H1 (cell line): Measurements from ENCODE around the gene MRTFA.

ENCODE experiments used
- BCL11A ChIP-seq, 2 experiments: IDR thresholded peaks; one replicate each; pipeline ENCODE4 v1.6.1; 2011; ENCODE audit warnings: low read depth in 2 of 2, low read length in 2 of 2, mild to moderate bottlenecking in 2 of 2
- CREB1 ChIP-seq: IDR thresholded peaks from 2 replicates; pipeline ENCODE4 v1.6.1; 2012; ENCODE audit warnings: inconsistent platforms
- NANOG ChIP-seq: IDR thresholded peaks from 2 replicates; pipeline ENCODE4 v1.6.1; 2011; ENCODE audit warnings: low read length, low read depth, mild to moderate bottlenecking, inconsistent platforms; ENCODE audit not compliant: insufficient read depth, poor library complexity, severe bottlenecking
- NRF1 ChIP-seq: IDR thresholded peaks from 2 replicates; pipeline ENCODE4 v1.6.1; 2011; ENCODE audit warnings: mild to moderate bottlenecking, low read depth, low read length, improper control_type of control experiment
- POLR2A ChIP-seq, 2 experiments: IDR thresholded peaks; 1 replicate in 1 of 2; 2 replicates in 1 of 2; pipeline ENCODE4 v1.6.1; 2011; ENCODE audit warnings: low read depth in 2 of 2, low read length in 2 of 2, mild to moderate bottlenecking in 2 of 2; ENCODE audit errors: control extremely low read depth in 1 of 2
- SIN3A ChIP-seq, 2 experiments: IDR thresholded peaks in 1 of 2; conservative IDR thresholded peaks in 1 of 2; 2 replicates each; pipeline ENCODE4 v1.6.1; 2011 to 2012; ENCODE audit warnings: low read length in 2 of 2, improper control_type of control experiment in 1 of 2, low read depth in 1 of 2, mild to moderate bottlenecking in 1 of 2
- TCF12 ChIP-seq: IDR thresholded peaks from 2 replicates; pipeline ENCODE4 v1.6.1; 2011; ENCODE audit warnings: low read depth, mild to moderate bottlenecking, low read length
- YY1 ChIP-seq: IDR thresholded peaks from 2 replicates; pipeline ENCODE4 v1.6.1; 2011; ENCODE audit warnings: low read depth, mild to moderate bottlenecking, low read length
- TF ChIP-seq, protein P1 (sequence below), 3 experiments: IDR thresholded peaks; 1 replicate in 2 of 3; 2 replicates in 1 of 3; pipeline versions ENCODE4 v1.5.1 to v1.6.1; 2011; ENCODE audit warnings: low read length in 3 of 3, mild to moderate bottlenecking in 3 of 3, inconsistent platforms in 2 of 3, low read depth in 1 of 3, moderate library complexity in 1 of 3; ENCODE audit not compliant: insufficient read depth in 1 of 3; ENCODE audit errors: control extremely low read depth in 1 of 3
- TF ChIP-seq, protein P2 (sequence below): IDR thresholded peaks from 2 replicates; pipeline ENCODE4 v1.6.1; 2011; ENCODE audit warnings: low read depth, mild to moderate bottlenecking, low read length; ENCODE audit not compliant: insufficient read depth
- TF ChIP-seq, protein P3 (sequence below): IDR thresholded peaks from 2 replicates; pipeline ENCODE4 v1.6.1; 2012; ENCODE audit warnings: low read length, inconsistent platforms
- TF ChIP-seq, protein P4 (sequence below): IDR thresholded peaks from 2 replicates; pipeline ENCODE4 v1.6.1; 2011; ENCODE audit warnings: low read length, improper control_type of control experiment
- TF ChIP-seq, protein P5 (sequence below): IDR thresholded peaks from 2 replicates; pipeline ENCODE4 v1.6.1; 2012; ENCODE audit warnings: inconsistent platforms

DNA sequence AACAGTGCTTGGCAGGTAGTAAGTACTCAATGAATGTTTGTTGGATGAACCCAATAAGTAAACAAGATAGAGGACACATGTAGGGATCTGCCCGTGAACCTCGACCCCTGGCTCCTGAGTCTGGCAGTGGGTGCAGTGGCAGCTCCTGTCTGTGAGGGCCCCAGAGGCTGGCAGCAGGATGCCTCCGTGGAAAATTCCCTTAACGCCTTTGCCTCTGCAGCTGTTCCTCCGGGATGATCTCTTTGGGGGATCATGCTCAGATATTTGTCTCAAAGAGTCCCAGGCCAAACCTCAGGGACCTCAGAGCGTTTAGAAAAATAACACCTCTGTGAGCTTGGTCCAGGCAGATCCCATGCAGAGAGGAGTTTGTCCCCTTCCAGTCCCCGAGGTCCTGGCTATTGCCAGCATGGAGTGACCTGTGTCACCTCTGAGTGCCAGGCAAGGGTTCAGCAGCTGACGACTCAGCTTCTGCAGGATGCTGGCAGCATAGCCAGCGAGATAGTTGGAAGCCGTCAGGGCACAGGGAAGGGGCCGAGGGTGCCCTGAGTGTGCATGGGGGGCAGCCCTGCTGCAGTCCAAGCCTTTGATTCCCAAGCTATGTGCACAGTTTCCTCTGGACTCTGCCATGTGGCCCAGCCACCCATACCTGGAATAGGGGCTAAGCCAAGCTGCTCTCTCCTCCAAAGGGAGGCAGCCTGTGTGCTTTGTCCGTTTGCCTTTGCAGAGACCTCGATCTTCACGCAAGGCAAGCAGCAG lies 42.2 kb upstream of the MRTFA start:
- TF ChIP-seq POLR2A (IDR thresholded peaks at IDR 0.05; ENCODE audit: control extremely low read depth in 1 of 2, low read depth in 2 of 2, low read length in 2 of 2): no peak
- TF ChIP-seq, protein P1, sequence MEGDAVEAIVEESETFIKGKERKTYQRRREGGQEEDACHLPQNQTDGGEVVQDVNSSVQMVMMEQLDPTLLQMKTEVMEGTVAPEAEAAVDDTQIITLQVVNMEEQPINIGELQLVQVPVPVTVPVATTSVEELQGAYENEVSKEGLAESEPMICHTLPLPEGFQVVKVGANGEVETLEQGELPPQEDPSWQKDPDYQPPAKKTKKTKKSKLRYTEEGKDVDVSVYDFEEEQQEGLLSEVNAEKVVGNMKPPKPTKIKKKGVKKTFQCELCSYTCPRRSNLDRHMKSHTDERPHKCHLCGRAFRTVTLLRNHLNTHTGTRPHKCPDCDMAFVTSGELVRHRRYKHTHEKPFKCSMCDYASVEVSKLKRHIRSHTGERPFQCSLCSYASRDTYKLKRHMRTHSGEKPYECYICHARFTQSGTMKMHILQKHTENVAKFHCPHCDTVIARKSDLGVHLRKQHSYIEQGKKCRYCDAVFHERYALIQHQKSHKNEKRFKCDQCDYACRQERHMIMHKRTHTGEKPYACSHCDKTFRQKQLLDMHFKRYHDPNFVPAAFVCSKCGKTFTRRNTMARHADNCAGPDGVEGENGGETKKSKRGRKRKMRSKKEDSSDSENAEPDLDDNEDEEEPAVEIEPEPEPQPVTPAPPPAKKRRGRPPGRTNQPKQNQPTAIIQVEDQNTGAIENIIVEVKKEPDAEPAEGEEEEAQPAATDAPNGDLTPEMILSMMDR (IDR thresholded peaks at IDR 0.05; ENCODE audit: control extremely low read depth in 1 of 3, insufficient read depth in 1 of 3, low read depth in 1 of 3, low read length in 3 of 3): no peak
- no peak for TF ChIP-seq TCF12
- TF ChIP-seq CREB1: no peak
- TF ChIP-seq, protein P2, sequence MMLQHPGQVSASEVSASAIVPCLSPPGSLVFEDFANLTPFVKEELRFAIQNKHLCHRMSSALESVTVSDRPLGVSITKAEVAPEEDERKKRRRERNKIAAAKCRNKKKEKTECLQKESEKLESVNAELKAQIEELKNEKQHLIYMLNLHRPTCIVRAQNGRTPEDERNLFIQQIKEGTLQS: no peak
- TF ChIP-seq, protein P3, sequence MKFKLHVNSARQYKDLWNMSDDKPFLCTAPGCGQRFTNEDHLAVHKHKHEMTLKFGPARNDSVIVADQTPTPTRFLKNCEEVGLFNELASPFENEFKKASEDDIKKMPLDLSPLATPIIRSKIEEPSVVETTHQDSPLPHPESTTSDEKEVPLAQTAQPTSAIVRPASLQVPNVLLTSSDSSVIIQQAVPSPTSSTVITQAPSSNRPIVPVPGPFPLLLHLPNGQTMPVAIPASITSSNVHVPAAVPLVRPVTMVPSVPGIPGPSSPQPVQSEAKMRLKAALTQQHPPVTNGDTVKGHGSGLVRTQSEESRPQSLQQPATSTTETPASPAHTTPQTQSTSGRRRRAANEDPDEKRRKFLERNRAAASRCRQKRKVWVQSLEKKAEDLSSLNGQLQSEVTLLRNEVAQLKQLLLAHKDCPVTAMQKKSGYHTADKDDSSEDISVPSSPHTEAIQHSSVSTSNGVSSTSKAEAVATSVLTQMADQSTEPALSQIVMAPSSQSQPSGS: no peak
- TF ChIP-seq, protein P4, sequence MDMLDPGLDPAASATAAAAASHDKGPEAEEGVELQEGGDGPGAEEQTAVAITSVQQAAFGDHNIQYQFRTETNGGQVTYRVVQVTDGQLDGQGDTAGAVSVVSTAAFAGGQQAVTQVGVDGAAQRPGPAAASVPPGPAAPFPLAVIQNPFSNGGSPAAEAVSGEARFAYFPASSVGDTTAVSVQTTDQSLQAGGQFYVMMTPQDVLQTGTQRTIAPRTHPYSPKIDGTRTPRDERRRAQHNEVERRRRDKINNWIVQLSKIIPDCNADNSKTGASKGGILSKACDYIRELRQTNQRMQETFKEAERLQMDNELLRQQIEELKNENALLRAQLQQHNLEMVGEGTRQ: no peak
- TF ChIP-seq, protein P5, sequence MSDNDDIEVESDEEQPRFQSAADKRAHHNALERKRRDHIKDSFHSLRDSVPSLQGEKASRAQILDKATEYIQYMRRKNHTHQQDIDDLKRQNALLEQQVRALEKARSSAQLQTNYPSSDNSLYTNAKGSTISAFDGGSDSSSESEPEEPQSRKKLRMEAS: no peak
- no peak for TF ChIP-seq SIN3A (conservative IDR thresholded peaks at IDR 0.05 in 1 of 2, IDR thresholded peaks at IDR 0.05 in 1 of 2; ENCODE audit: low read depth in 1 of 2, low read length in 2 of 2)
- TF ChIP-seq NANOG: no peak
- no peak for TF ChIP-seq YY1
- no peak for TF ChIP-seq BCL11A (IDR thresholded peaks at IDR 0.05; ENCODE audit: low read depth in 2 of 2, low read length in 2 of 2)
- TF ChIP-seq NRF1: no peak
